ENCODE measurements around the gene NRG2. TPM values are rescaled to one million over a fixed set of nuclear protein-coding genes. Genes with fewer than 3 reads are reported as not detected.

NRG2 gene
- total and polyA plus RNA-seq, 10 donors, result 0.83 to 7.7 (median 4.4) TPM

DNA sequence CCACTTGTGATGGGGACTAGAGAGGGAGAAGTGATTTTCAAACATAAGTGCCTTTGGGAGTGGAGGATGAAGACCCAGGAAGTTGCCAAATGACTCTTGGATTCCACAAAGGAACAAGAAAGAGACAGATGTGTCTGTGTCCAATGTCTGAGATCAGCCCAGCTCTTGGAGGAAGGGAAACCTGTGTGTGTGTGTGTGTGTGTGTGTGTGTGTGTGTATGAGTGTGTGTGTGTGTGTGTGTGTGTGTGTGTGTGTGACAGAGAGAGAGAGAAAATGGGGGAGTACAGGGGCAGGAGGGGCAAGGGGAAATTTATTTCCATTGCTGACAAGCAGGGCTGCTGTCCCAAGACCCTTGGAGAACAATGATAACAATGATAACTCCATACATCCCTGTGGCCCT lies 175.5 kb downstream of the NRG2 start:
- Histone ChIP-seq H3K4me3 (no peak overlapping the region), H3K27me3 (replicated peaks in 1 of 7) (no peaks in the 10 kb centered on the region), H3K4me1 (peaks cover 0 to 22% (median 5%) of the 10 kb centered on the region in 6 donors), H3K36me3 (no peaks in the 10 kb centered on the region), H3K9me3 (no peaks in the 10 kb centered on the region), H3K27ac (no peak overlapping the region)
- DNase-seq, result no peak
- intact Hi-C loops (cut with DNase I; ENCODE audit: low total_unique reads), result no loop called here
- TF ChIP-seq, protein P1, sequence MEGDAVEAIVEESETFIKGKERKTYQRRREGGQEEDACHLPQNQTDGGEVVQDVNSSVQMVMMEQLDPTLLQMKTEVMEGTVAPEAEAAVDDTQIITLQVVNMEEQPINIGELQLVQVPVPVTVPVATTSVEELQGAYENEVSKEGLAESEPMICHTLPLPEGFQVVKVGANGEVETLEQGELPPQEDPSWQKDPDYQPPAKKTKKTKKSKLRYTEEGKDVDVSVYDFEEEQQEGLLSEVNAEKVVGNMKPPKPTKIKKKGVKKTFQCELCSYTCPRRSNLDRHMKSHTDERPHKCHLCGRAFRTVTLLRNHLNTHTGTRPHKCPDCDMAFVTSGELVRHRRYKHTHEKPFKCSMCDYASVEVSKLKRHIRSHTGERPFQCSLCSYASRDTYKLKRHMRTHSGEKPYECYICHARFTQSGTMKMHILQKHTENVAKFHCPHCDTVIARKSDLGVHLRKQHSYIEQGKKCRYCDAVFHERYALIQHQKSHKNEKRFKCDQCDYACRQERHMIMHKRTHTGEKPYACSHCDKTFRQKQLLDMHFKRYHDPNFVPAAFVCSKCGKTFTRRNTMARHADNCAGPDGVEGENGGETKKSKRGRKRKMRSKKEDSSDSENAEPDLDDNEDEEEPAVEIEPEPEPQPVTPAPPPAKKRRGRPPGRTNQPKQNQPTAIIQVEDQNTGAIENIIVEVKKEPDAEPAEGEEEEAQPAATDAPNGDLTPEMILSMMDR (IDR thresholded peaks at IDR 0.05 in 8 of 11, conservative IDR thresholded peaks at IDR 0.05 in 3 of 11), result no peak
- no peak for TF ChIP-seq POLR2AphosphoS5 (IDR thresholded peaks at IDR 0.05)

DNA sequence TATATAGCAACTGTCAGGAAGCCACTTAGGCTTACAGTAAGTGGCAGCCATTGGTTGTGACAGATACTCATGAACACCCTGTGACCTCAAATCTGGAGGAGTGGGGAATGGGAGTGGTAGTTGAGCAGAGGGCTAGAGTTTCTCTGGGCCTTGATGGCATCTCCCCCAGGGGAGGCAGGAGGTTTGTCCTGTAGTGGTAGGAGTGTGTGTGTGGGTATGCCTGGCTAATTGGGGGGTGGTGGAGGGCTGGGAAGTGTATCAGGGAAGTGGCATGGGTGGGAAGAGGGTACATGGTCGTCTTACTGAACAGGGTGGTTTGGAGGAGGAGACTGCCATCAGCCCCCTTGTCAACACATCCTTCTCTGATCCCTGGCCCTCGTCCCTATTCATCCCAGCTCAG lies 176.0 kb downstream of the NRG2 start:
- Histone ChIP-seq H3K9me3 (no peaks in the 10 kb centered on the region), H3K4me3 (no peak overlapping the region), H3K27me3 (replicated peaks in 1 of 7) (no peaks in the 10 kb centered on the region), H3K4me1 (peaks cover 0 to 26% (median 7%) of the 10 kb centered on the region in 6 donors), H3K36me3 (no peaks in the 10 kb centered on the region), H3K27ac (no peak overlapping the region)
- TF ChIP-seq POLR2AphosphoS5 (IDR thresholded peaks at IDR 0.05) (no peak), POLR2A (IDR thresholded peaks at IDR 0.05) (no peak)
- TF ChIP-seq, protein P1 (IDR thresholded peaks at IDR 0.05 in 8 of 11, conservative IDR thresholded peaks at IDR 0.05 in 3 of 11), result no peak
- intact Hi-C loops (cut with DNase I; ENCODE audit: low total_unique reads), result no loop called here
- no peak for DNase-seq
- WGBS, 5 donors, result 53 to 59% (median 55%) methylated on average over 2 of the region's 2 CpGs

DNA sequence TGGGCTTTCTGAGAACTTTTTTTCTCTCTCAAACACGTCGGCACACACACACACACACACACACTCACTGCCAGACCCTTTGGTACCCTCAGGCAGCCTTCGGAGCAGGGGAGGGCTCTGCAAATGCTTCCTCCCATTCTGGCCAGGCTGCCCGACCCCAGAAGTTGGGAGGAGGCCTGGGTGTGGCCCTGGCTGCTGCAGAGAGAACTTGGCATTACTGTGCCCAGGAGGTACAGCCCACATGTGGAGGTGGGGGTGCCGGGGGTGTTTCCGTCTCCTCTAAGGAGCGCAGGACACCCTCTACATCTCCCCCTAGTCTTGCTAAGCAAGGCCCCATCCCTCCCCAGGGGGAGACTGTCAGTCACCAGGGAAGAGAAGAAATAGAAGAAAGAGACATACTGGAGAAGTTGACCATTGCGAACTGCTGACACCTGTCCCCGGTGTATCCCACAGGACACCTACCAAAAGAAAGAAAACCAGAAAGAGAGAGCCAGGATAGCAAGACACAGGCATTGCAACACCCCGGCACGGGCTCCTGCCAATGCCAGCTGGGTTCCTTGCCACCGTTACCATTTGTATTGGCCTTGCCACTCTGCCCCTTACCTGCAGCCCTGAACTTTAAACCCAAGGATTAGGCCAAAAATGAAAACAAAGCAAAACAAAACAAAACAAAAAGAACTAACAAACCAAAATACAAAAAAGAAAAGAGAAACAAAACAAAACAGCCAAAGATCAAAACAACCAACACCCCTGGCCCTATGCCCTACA lies 178.2 kb downstream of the NRG2 start:
- no peak overlapping the region for H3K27ac ChIP-seq
- H3K36me3 ChIP-seq, result no peaks in the 10 kb centered on the region
- no peaks in the 10 kb centered on the region for H3K9me3 ChIP-seq
- WGBS, 5 donors, result 72 to 82% (median 81%) methylated on average over 12 of the region's 12 CpGs
- intact Hi-C loops (cut with DNase I; ENCODE audit: low total_unique reads), result loop anchor here (5.0 kb wide), 1 partner anchor 78 kb away; no protein-coding TSS in a partner anchor
- peak; percentile 59 for DNase-seq
- H3K4me1 ChIP-seq, result peaks cover 0 to 30% (median 7%) of the 10 kb centered on the region in 6 donors
- H3K4me3 ChIP-seq, result no peak overlapping the region
- no peaks in the 10 kb centered on the region for H3K27me3 ChIP-seq (replicated peaks in 1 of 7)
- TF ChIP-seq POLR2AphosphoS5 (IDR thresholded peaks at IDR 0.05) (no peak), POLR2A (IDR thresholded peaks at IDR 0.05) (no peak)
- TF ChIP-seq, protein P1 (IDR thresholded peaks at IDR 0.05 in 8 of 11, conservative IDR thresholded peaks at IDR 0.05 in 3 of 11), result no peak

DNA sequence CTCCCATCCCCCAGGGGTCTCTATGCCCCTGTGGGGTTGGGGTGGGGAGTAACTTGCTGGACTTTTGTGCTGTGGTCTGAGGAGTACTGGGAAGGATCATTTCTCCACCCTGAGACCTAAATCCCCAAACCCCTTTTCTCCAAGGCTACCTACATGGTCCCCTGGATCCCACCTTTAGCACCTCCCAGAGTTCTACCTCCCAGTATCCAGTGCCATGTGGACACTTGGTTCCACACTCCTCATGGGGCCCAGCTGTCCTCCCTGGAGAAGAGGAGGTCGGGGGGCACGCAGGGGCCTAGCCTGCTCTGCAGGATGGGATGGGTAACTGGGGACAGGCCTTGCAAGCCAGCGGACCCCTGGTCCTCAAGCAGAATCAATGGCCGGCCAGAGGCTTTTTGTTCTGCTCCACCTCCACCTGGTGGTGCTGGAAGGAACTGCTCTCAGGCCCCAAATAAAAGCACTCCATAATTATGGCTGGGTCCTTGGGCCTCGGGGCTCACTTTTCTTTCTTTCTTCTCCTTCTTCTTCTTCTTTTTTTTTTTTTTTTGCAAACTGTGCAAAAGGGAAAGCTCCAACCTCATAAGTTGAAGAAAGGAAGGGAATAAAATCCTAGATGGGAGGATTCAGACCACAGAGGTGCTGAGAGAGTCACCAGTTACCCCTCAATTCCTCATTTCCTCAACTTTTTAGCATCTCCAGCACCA lies 179.1 kb downstream of the NRG2 start:
- TF ChIP-seq POLR2AphosphoS5 (IDR thresholded peaks at IDR 0.05) (no peak), POLR2A (IDR thresholded peaks at IDR 0.05) (no peak)
- TF ChIP-seq, protein P1 (IDR thresholded peaks at IDR 0.05 in 8 of 11, conservative IDR thresholded peaks at IDR 0.05 in 3 of 11), result peak; percentile 70 to 91 (median 84)
- WGBS, 5 donors, result 13 to 29% (median 19%) methylated on average over 5 of the region's 5 CpGs
- Histone ChIP-seq H3K4me3 (no peak overlapping the region), H3K27me3 (replicated peaks in 1 of 7) (no peaks in the 10 kb centered on the region), H3K9me3 (no peaks in the 10 kb centered on the region), H3K27ac (peak overlapping the region in 6 of 8 donors; percentile 3 to 44 (median 30)), H3K4me1 (peaks cover 0 to 30% (median 7%) of the 10 kb centered on the region in 6 donors), H3K36me3 (no peaks in the 10 kb centered on the region)
- DNase-seq, result no peak
- intact Hi-C loops (cut with DNase I; ENCODE audit: low total_unique reads), result loop anchor here (5.0 kb wide), 1 partner anchor 77 kb away; no protein-coding TSS in a partner anchor
